Testis (tissue), 2 donors: ENCODE results near the gene KCNH5.

Experiments used
- CTCF ChIP-seq, 3 experiments: fragments of 450-650 bp in 2 of 3; fragments of 200-600 bp in 1 of 3; sonication (generic) in 1 of 3; IDR thresholded peaks; one replicate each; pipeline ENCODE4 v1.5.1; 2016 to 2019; ENCODE audit warnings: antibody characterized with exemption in 3 of 3, mild to moderate bottlenecking in 2 of 3, moderate library complexity in 1 of 3
- POLR2A ChIP-seq: fragments of 450-650 bp; IDR thresholded peaks from one replicate; pipeline ENCODE4 v1.6.1; 2017; ENCODE audit warnings: antibody characterized with exemption, mild to moderate bottlenecking, moderate library complexity

- TF ChIP-seq POLR2A (no peak), CTCF (IDR thresholded peaks at IDR 0.05) (no peak)
Measured at GRCh38 chr14:62667421-62667914, 377.8 kb downstream of the KCNH5 start.
